Stimulated activated CD4-positive, alpha-beta T cell treated with anti-CD3 and anti-CD28 coated beads, Interleukin-12 subunit alpha, Interleukin-12 subunit beta, amount 100 ng/mL, for 24 hours (primary cell): ENCODE data around the gene CPS1.

Source experiments
- DNase-seq, 2 experiments: peaks; one replicate each; pipeline ENCODE4 v3.0.0-alpha.2; 2020; ENCODE audit warnings: low read depth in 2 of 2

Gene CPS1

GRCh38 chr2:210681491-210681890, 125.1 kb downstream of the CPS1 start:
- no peak for DNase-seq

DNA sequence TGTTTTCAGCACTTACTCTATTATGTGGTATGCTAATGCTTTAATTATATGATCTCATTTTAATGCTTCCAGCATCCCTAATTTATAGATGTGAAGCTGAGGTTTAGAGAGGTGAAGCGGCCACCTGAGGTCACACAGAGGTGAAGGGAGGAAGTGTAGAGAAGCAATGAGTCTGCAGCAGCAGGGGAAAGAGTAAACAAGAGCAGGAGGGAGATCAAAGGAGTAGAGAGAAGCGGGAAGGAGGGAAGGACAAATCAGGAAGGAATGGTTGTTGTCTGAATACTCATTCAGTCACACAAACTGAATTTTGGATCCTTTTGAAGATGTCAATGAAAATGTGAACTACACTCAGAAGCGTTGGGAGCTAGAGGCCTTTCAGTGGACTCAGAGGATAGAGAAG, 130.0 kb downstream of the CPS1 start:
- DNase-seq = no peak

GRCh38 chr2:210687786-210688470, 131.5 kb downstream of the CPS1 start:
- DNase-seq = no peak

GRCh38 chr2:210707900-210708299, 151.5 kb downstream of the CPS1 start:
- no peak for DNase-seq

DNA sequence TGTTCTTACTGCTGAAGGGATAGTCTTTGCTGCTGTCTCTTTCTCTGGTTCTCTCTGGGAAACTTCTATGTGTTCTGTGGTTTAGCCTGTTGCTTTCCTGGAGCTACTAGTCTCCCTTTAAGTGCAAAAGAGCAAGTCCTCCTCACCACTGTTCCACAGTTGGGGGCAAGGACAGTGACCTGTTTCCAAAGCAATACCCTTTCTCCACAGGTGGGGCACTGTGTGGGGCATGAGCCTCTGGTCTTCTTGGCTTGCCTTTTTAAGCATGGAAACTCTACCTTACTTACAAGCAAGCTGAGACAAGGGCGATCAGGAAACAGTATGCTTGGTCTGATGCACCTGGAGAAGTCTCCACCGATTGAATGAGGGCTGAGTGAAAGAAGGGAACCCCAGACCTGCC, 156.7 kb downstream of the CPS1 start:
- no peak for DNase-seq

GRCh38 chr2:210715560-210716082, 159.2 kb downstream of the CPS1 start:
- DNase-seq = no peak

GRCh38 chr2:210718503-210718902, 162.1 kb downstream of the CPS1 start:
- DNase-seq = no peak

GRCh38 chr2:210722092-210722491, 165.7 kb downstream of the CPS1 start:
- DNase-seq = no peak

DNA sequence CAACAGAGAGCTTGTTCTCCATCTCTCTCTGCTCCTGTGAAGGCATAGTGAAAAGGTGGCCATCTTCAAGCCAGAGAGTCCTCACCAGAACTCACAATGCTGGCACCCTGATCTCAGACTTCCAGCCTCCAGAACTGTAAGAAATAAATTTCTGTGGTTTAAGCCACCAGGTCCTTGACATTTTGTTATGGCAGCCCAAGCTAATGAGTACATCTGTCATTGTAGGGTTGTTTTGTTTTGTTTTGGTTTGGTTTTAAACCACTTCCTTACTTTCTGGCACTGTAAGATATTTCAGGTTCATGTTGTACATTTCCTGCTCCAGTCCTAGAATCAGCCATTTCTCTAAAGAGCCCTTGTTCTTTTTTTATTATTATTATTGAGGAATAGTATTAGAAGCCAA, 171.2 kb downstream of the CPS1 start:
- DNase-seq = no peak
